T47D (cell line): Measurements from ENCODE around the gene ITFG2.

Experiments used
- DNase-seq, 2 experiments: peaks; one replicate each; pipeline versions ENCODE4 v3.0.0 to v3.0.0-alpha.2; 2011 to 2012; ENCODE audit warnings: low read depth in 1 of 2, low spot score in 1 of 2
- JUND ChIP-seq: IDR thresholded peaks from 2 replicates; pipeline ENCODE4 v1.6.1; 2012; ENCODE audit warnings: low read depth
- in situ Hi-C: cut with HindIII; loops from 2 replicates; pipeline ENCODE4 v1.10.0; 2016; ENCODE audit warnings: low sequenced_read_pairs, low pct_unique_long_range_greater_than_20kb

ITFG2 gene

DNA sequence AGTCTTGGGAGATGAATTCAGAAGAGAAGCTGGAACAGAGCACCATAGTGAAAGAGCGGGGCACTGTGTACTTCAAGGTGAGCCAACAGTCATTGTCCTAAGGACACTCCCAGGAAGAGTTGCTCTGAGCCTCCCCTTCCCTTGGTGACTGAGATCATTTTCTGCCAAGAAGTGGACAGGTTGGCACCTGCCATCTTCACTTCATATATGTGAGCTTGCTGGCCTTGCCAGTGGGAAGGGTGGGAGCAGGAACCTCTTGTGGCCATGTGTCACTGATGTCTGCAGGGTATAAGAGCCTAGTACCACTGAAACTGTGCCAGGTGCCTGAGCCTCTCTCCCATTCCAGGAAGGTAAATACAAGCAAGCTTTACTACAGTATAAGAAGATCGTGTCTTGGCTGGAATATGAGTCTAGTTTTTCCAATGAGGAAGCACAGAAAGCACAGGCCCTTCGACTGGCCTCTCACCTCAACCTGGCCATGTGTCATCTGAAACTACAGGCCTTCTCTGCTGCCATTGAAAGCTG is 12.4 kb upstream of the ITFG2 start:
- in situ Hi-C loops, result no loop called here
- no peak for TF ChIP-seq JUND
- DNase-seq, result peak in 1 of 2 experiments; percentile 79

DNA sequence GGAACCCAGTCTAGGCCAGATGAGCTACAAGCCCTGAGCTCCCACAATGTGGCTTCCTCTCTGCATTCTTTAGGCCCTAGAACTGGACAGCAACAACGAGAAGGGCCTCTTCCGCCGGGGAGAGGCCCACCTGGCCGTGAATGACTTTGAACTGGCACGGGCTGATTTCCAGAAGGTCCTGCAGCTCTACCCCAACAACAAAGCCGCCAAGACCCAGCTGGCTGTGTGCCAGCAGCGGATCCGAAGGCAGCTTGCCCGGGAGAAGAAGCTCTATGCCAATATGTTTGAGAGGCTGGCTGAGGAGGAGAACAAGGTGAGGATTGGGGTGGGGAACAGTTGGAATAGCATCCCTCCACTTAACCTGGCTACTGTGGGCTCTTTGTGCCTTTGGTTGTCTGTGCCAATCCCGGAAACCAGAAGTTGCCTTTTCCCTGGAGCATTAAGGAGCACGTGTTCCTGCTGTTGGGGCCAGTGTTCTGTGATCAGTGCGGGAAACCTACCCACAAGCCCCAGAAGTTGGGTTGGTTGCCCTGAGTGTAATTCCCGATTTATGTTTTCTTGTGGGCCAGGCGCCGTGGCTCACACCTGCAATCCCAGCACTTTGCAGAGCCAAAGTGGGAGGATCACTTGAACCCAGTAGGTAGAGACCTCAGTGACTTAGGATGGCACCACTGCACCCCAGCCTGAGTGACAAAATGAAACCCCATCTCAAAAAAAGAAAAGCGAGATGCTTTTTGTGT is 11.3 kb upstream of the ITFG2 start:
- TF ChIP-seq JUND, result no peak
- in situ Hi-C loops, result no loop called here
- DNase-seq, result no peak

DNA sequence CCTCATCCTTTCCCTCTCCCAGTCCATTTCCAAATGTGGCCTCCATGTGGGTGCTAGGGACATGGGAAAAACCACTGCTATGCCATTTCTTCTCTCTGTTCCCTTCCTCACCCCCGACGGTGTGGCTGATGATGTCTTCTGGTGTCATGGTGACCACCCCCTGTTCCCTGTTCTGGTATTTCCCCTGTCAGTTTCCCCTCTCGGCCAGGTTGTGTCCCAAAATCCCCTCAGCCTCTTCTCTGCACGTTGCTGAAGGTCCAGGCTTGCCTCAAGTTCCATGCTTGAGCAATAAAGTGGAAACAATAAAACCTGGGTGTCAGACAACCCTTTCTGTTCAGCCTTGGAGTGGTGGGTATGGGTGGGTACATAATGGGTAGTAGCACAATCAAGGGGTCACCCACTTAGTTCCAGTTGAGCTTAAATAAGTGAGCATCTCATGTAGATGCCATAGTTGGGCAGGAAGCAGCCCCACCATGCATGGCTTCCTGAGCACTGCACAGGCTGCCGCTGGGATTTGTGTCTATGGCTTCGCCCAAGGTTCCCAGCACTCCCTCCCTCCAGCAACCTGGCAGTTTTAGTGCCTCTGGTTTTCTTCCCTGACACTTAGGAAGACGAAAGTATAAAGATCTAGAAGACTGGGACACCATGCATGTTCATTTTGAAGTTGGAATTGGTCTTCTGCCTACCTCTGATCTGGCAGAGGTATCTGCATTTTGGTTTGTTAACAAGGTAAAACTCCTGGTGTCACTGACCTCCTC is 8.7 kb upstream of the ITFG2 start:
- in situ Hi-C loops, result no loop called here

DNA sequence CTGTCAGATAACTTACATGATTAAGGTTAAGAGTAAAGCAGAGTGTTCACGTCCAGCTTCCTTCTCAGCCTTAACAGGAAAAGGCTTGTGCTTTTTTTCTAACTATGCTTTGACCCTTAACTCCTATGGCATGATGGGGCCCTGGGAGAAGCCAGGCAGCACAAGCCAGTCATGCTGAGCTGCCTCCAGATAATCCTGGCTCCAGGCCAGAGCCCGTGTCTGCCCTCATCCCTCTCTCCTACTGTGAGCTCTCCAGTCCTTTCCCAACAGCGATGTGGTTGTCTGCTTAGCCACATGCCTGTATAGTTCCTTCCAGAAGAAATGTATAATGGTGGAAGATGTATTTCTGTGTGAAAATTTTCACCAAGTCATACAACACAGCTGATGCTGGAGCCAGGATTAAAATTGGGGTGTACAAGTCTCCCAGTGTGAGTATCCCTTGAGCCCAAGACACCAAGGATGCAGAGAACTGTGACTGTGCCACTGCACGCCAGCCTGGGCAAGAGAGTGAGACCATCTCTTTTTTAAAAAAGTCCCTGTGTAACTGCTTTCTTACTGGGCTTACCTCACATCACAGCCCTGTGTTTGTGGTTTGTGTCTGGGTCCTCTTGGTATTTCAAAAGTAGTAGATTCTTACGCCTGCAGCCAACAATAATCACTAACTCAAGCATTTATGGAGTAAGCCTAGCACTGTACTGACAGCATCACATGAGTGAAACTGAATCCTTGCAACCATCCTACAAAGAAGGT is 7.9 kb upstream of the ITFG2 start:
- DNase-seq, result peak in 1 of 2 experiments; percentile 51
- in situ Hi-C loops, result no loop called here
- no peak for TF ChIP-seq JUND

More for the DNA sequence above, 8.7 kb upstream of the ITFG2 start:
- TF ChIP-seq JUND, result no peak
- DNase-seq, result peak in 1 of 2 experiments; percentile 18

DNA sequence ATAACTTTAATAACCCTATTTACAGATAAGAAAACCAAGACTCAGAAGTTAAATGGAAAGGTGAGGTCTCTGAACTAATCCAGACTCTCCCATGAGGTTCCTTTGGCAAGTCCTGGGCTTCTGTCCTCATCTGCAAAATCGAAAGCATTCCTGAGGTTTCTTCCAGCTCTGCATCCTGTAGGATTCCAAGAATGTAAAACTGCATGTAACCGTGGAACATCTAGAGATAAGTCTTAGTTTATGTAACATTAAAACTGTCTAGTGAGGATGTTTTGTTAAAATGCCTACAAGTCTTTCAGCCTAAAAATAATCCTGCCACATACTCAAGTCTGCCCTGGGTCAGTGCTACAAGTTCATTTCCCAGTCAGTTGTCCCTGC is 7.3 kb upstream of the ITFG2 start:
- DNase-seq, result no peak
- in situ Hi-C loops, result no loop called here
- TF ChIP-seq JUND, result no peak

DNA sequence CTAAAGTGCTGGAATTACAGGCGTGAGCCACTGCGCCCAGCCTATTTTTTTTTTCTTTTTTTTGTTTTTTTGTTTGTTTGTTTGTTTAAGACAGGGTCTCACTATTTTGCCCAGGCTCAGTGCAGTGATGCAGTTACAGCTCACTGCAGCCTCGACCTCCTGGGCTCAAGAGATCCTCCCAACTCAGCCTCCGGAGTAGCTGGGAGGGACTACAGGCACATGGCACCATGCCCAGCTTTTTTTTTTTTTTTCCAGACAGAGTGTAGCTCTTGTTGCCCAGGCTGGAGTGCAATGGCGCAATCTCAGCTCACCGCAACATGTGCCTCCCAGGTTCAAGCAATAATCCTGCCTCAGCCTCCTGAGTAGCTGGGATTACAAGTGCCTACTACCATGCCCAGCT is 5.8 kb upstream of the ITFG2 start:
- peak in 1 of 2 experiments; percentile 51 for DNase-seq
- no peak for TF ChIP-seq JUND
- in situ Hi-C loops, result no loop called here

DNA sequence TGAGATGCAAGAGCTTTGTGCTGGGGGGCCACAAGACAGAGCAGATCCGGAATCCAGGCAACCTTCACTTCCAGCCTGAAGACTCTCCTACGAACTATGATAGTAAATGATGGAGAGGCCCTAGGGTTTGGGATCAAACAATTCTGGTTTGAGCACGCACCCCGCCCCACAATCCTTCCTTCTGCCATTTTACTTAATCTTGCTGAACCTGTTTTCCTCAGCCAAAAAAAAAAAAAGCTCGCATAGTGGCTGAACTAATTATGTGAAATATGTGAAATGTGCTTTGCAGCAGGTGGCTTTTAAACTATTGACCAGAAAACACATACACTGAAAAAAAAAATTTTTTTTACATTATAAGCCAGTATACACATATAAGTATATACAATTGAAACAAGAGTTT is 667 bp upstream of the ITFG2 start:
- DNase-seq, result peak in 1 of 2 experiments; percentile 59
- in situ Hi-C loops, result no loop called here
- TF ChIP-seq JUND, result no peak

DNA sequence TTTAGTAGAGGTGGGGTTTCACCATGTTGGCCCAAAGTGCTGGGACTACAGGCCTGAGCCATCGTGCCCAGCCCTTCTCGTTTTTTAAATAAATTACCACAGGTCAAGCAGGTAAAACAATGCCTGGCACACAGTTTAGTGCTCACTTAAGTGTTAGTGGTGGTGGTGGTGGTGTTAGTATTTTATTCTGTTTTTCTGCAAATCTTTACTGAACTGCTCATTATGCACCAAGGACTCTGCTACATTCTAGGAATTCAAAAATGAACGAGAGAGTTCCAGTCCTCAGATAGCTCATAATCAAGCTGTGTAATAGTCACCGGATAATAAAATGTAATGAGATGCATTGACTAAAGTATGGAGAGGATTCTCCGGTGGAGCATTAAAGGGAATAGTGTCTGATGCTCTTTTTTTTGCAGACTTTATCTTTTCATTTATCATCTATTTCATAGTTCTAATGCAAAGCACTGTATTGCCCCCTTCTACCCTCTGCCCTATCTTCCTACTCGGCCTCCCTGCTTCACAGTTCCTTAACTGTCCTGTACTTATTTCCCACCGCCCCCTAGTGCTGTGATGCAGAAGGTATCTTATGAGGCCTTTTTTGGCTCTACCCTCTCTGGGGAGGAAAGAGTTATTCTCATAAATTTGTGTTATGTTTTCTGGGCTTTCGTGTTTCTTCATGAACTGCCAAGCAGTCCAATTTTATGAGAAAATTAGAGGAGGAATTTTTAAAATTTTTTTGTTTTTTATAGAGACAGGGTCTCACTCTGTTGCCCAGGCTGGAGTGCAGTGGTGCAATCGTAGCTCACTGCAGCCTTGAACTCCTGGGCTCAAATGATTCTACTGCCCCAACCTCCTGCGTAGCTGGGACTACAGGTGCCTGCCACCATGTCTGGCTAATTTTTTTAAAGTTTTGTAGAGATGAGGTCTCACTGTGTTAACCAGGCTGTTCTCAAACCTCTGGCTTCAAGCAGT is 1.0 kb downstream of the ITFG2 start:
- TF ChIP-seq JUND, result no peak
- DNase-seq, result peak; percentile 47 to 83
- in situ Hi-C loops, result no loop called here

DNA sequence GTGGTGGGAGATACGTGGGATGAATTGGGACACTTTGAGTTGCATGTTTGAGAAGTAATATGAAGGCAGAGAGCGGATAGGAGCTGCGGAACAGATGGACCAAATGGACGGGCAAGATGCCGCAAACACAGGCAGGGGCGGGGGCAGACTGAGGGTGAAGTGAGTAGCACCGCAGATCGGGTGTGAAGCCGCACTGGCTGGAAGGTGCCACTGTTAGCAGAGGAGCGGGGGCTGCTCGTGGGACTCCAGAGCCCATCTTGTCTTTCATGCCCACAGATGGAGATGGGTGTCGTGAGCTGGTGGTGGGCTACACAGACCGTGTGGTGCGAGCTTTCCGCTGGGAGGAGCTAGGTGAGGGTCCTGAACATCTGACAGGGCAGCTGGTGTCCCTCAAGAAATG is 7.3 kb downstream of the ITFG2 start:
- in situ Hi-C loops, result no loop called here
- no peak for TF ChIP-seq JUND
- no peak for DNase-seq

DNA sequence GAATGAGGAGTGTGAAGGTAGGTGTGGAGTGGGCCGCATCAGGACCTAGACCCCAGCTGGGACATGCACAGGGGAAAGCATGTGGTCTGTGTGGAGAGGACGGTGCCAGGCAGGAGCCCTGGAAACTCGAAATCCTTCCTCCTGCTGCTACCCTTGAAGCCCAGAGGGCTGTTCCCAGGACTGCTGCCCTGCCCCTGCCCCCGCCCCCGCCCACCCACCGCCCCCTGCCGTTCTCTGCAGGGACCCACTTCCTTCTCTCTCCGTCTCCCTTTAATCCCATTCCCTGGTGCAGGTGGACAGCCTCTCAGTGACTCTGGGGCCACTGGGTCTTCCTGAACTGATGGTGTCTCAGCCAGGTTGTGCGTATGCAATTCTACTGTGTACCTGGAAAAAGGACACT is 8.0 kb downstream of the ITFG2 start:
- no peak for DNase-seq
- in situ Hi-C loops, result no loop called here
- TF ChIP-seq JUND, result no peak

DNA sequence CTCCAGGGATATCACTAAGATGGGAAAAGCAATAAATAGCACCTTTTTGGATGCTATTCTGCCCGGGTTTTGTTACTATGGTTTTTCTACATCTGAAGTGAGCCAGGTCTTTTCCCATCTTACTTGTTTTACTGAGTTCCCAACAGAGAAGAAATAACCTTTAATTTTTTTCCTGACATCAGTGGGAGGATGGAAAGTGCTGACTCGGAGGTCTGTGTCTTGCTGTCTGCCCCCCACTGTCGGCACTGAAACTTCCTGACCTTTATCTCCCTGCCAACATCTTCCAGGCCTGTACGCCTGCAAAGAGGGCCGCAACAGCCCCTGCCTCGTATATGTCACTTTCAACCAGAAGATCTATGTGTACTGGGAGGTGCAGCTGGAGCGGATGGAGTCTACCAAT is 11.0 kb downstream of the ITFG2 start:
- no peak for DNase-seq
- in situ Hi-C loops, result no loop called here
- TF ChIP-seq JUND, result no peak

DNA sequence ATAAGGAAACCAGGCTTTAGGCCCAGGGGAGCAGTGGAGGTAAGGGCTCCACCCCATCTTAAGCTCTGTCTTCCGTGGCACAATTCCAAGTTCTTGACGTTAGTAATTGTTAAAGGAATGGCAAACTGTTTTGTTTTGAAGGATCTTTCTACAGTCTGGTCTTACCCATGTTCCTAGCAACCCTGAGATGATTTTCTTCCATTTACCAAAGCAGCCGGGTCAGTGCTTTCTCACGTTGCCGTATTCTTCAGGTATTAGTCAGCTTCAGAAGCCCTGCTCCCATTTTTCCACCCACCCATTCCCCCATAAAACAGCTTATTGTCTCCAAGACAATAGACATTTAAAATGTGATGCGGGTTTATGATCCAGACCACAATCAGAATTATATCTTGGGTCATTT is 12.1 kb downstream of the ITFG2 start:
- in situ Hi-C loops, result no loop called here
- TF ChIP-seq JUND, result no peak
- no peak for DNase-seq
